ENCODE results near the gene MTURN. TPM values are rescaled to one million over a fixed set of nuclear protein-coding genes. Genes with fewer than 3 reads are reported as not detected.
"Not testable (repeated sequence)": the region's sequence is repeated elsewhere in the genome, so short reads cannot be mapped to it uniquely, and the experiment has no call there.

Gene MTURN
- total RNA-seq, 1 experiment from 2014 or later = 5.4 TPM

GRCh38 chr7:30091491-30091912 lies 43.3 kb upstream of the MTURN start:
- peak; percentile 94 for ATAC-seq
- TF ChIP-seq EZH2phosphoT487 (IDR thresholded peaks at IDR 0.05; ENCODE audit: borderline replicate concordance, low read length) (no peak), EZH2 (IDR thresholded peaks at IDR 0.05; ENCODE audit: low read length, unreplicated experiment) (no peak), CTCF (conservative IDR thresholded peaks at IDR 0.05; ENCODE audit: low read depth, low read length) (no peak)
- no TSS peak for BruUV-seq (replicated peaks)
- Histone ChIP-seq H3K27ac (ENCODE audit: low read length) (peak overlapping the region; percentile 25), H3K79me2 (ENCODE audit: low read length) (no peaks in the 10 kb centered on the region), H3K4me3 (ENCODE audit: low read length) (no peak overlapping the region), H3F3A (ENCODE audit: low read length, unreplicated experiment) (no peaks in the 10 kb centered on the region), H3K9me2 (replicated peaks; ENCODE audit: low read length) (no peaks in the 10 kb centered on the region), H3K9ac (ENCODE audit: low read length) (no peak overlapping the region), H3K36me3 (ENCODE audit: low read depth, low read length) (no peaks in the 10 kb centered on the region), H3K4me1 (ENCODE audit: insufficient read depth, low read length) (peaks cover 21% of the 10 kb centered on the region), H3K4me2 (ENCODE audit: low read length) (peak overlapping the region; percentile 57), H3K27me3 (ENCODE audit: low read length) (no peaks in the 10 kb centered on the region), H4K20me1 (ENCODE audit: low read length) (no peaks in the 10 kb centered on the region), H2AFZ (ENCODE audit: low read length) (no peak overlapping the region), H3K9me3 (ENCODE audit: low read length) (no peaks in the 10 kb centered on the region)
- DNase-seq = peak; percentile 85
- POLR2A ChIA-PET (ENCODE audit: unreplicated experiment) = no interaction called here
- intact Hi-C loops (cut with micrococcal nuclease) = loop anchor here (2.0 kb wide), 1 partner anchor 51 kb away; no protein-coding TSS in a partner anchor
- CTCF ChIA-PET = interaction anchor here (1.0 kb wide), 1 partner anchor 81 kb away, joined by 3 read pairs; no protein-coding TSS in a partner anchor

GRCh38 chr7:30091987-30092386 lies 42.8 kb upstream of the MTURN start:
- TF ChIP-seq CTCF (conservative IDR thresholded peaks at IDR 0.05; ENCODE audit: low read depth, low read length) (no peak), EZH2phosphoT487 (IDR thresholded peaks at IDR 0.05; ENCODE audit: borderline replicate concordance, low read length) (no peak), EZH2 (IDR thresholded peaks at IDR 0.05; ENCODE audit: low read length, unreplicated experiment) (no peak)
- Histone ChIP-seq H3K36me3 (ENCODE audit: low read depth, low read length) (no peaks in the 10 kb centered on the region), H3K4me1 (ENCODE audit: insufficient read depth, low read length) (peaks cover 21% of the 10 kb centered on the region), H3K79me2 (ENCODE audit: low read length) (no peaks in the 10 kb centered on the region), H3K9me3 (ENCODE audit: low read length) (no peaks in the 10 kb centered on the region), H3F3A (ENCODE audit: low read length, unreplicated experiment) (no peaks in the 10 kb centered on the region), H3K9ac (ENCODE audit: low read length) (no peak overlapping the region), H2AFZ (ENCODE audit: low read length) (no peak overlapping the region), H4K20me1 (ENCODE audit: low read length) (no peaks in the 10 kb centered on the region), H3K27me3 (ENCODE audit: low read length) (no peaks in the 10 kb centered on the region), H3K4me3 (ENCODE audit: low read length) (no peak overlapping the region), H3K27ac (ENCODE audit: low read length) (peak overlapping the region; percentile 25), H3K4me2 (ENCODE audit: low read length) (peak overlapping the region; percentile 57), H3K9me2 (replicated peaks; ENCODE audit: low read length) (no peaks in the 10 kb centered on the region)
- no TSS peak for BruUV-seq (replicated peaks)
- ChIA-PET POLR2A (ENCODE audit: unreplicated experiment) (no interaction called here), CTCF (no interaction called here)
- no peak for ATAC-seq
- intact Hi-C loops (cut with micrococcal nuclease) = loop anchor here (2.0 kb wide), 1 partner anchor 51 kb away; no protein-coding TSS in a partner anchor
- no peak for DNase-seq

GRCh38 chr7:30093420-30093952 lies 41.3 kb upstream of the MTURN start:
- Histone ChIP-seq H4K20me1 (ENCODE audit: low read length) (no peaks in the 10 kb centered on the region), H3K4me2 (ENCODE audit: low read length) (no peak overlapping the region), H3K36me3 (ENCODE audit: low read depth, low read length) (no peaks in the 10 kb centered on the region), H3K79me2 (ENCODE audit: low read length) (no peaks in the 10 kb centered on the region), H3K4me1 (ENCODE audit: insufficient read depth, low read length) (peaks cover 21% of the 10 kb centered on the region), H2AFZ (ENCODE audit: low read length) (no peak overlapping the region), H3F3A (ENCODE audit: low read length, unreplicated experiment) (no peaks in the 10 kb centered on the region), H3K27me3 (ENCODE audit: low read length) (no peaks in the 10 kb centered on the region), H3K9ac (ENCODE audit: low read length) (no peak overlapping the region), H3K27ac (ENCODE audit: low read length) (no peak overlapping the region), H3K9me2 (replicated peaks; ENCODE audit: low read length) (no peaks in the 10 kb centered on the region), H3K9me3 (ENCODE audit: low read length) (no peaks in the 10 kb centered on the region), H3K4me3 (ENCODE audit: low read length) (no peak overlapping the region)
- intact Hi-C loops (cut with micrococcal nuclease) = no loop called here
- no peak for DNase-seq
- BruUV-seq (replicated peaks) = no TSS peak
- CTCF ChIA-PET = interaction anchor here (0.5 kb wide), 1 partner anchor 190 kb away, joined by 5 read pairs; no protein-coding TSS in a partner anchor
- TF ChIP-seq EZH2 (IDR thresholded peaks at IDR 0.05; ENCODE audit: low read length, unreplicated experiment) (no peak), EZH2phosphoT487 (IDR thresholded peaks at IDR 0.05; ENCODE audit: borderline replicate concordance, low read length) (no peak), CTCF (conservative IDR thresholded peaks at IDR 0.05; ENCODE audit: low read depth, low read length) (no peak)
- no peak for ATAC-seq
- POLR2A ChIA-PET (ENCODE audit: unreplicated experiment) = no interaction called here

GRCh38 chr7:30098599-30098998 lies 36.2 kb upstream of the MTURN start:
- BruUV-seq (replicated peaks); POLR2A ChIA-PET (ENCODE audit: unreplicated experiment): not testable (repeated sequence)

More at GRCh38 chr7:30098599-30098998, 36.2 kb upstream of the MTURN start:
- H2AFZ ChIP-seq (ENCODE audit: low read length); H3K9ac ChIP-seq (ENCODE audit: low read length); H3K4me2 ChIP-seq (ENCODE audit: low read length); ATAC-seq; H3K4me3 ChIP-seq (ENCODE audit: low read length); H3K4me1 ChIP-seq (ENCODE audit: insufficient read depth, low read length); H3K27me3 ChIP-seq (ENCODE audit: low read length); H3F3A ChIP-seq (ENCODE audit: low read length, unreplicated experiment); H4K20me1 ChIP-seq (ENCODE audit: low read length); intact Hi-C loops (cut with micrococcal nuclease); H3K9me2 ChIP-seq (replicated peaks; ENCODE audit: low read length); CTCF ChIA-PET; H3K36me3 ChIP-seq (ENCODE audit: low read depth, low read length); DNase-seq; H3K27ac ChIP-seq (ENCODE audit: low read length); H3K79me2 ChIP-seq (ENCODE audit: low read length); H3K9me3 ChIP-seq (ENCODE audit: low read length): not testable (repeated sequence)

Measured in PC-3 (cell line).